ENCODE results near the gene NDUFB4.
"Not testable (repeated sequence)": the region's sequence is repeated elsewhere in the genome, so short reads cannot be mapped to it uniquely, and the experiment has no call there.

Gene NDUFB4

DNA sequence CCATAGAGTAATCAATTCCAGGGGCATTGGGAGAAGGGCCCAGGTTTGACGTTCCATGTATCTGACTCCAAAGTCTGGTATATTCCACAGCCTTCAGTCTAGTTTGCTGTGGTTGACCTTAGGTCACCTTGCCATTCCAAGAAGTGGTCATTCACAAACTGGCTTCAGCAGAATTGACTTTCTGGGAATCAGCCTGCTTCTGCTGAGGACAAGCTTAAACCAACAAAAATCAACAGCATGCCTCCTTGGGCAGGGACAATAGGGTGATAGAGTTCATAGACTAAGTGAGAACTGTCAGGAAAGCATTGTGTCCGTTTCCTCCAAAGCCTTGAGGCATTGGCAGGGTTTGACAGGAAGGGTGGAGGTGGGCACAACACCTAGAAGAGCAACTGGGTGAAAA is 24.1 kb upstream of the NDUFB4 start:
- DNase-seq, result no peak

DNA sequence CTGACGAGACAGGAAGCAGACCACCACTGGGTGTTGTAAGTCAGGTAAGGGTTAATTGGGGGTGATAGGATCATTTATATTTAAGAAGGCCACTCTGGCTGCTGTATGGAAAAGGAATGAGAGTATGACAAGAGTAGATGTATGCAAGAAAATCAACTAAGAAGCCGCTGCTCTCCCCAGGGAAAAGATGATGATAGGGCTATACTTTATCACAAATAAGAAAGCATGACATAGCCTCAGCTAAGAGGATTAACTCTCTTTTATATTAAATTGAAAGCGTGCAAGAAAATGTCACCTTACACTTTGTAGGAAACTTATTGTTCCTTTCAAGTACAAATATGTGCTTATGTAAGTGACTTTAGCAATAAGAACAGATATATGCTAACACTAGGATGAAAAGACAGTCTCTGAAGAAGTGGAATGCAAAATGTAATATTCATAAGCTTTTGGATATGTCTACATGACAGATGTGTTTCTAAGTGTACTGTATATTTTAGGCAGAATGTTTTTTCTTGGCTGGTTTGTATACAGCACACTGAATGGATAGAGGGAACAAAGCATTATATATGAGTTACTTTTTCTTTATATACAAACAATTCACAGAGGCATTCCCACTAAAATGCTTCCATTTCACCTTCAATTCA is 8.7 kb upstream of the NDUFB4 start:
- no peak for DNase-seq

DNA sequence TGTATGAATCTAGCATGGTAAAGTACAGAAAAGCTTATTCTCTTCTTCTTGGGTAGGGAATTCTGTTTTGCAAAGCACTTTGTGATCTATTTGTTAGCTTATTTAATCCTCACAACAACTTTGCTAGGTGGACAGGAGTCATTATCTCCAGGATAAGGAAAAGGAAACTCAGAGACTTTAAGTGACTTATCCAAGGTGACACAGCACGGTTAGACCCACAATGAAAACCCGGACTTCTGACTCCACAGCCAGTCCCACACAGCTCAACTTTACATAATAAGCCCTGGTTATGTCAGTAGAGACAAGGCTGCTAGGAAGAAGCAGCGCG is 384 bp upstream of the NDUFB4 start:
- DNase-seq, result no peak

DNA sequence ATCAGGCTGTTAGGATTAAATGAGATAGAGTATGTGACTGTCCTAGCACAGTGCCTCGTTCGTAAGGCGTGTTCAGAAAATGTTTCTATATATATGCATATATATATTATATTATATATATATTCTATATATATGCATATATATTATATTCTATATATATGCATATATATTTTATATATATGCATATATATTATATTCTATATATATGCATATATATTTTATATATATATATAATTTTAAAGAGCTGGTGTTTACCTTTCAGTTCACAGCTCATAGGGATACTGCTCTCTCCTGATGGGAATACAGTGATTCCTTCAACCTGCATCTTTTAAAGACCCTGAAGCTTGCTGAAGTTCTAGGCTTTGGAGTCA is 702 bp downstream of the NDUFB4 start:
- DNase-seq, result no peak

DNA sequence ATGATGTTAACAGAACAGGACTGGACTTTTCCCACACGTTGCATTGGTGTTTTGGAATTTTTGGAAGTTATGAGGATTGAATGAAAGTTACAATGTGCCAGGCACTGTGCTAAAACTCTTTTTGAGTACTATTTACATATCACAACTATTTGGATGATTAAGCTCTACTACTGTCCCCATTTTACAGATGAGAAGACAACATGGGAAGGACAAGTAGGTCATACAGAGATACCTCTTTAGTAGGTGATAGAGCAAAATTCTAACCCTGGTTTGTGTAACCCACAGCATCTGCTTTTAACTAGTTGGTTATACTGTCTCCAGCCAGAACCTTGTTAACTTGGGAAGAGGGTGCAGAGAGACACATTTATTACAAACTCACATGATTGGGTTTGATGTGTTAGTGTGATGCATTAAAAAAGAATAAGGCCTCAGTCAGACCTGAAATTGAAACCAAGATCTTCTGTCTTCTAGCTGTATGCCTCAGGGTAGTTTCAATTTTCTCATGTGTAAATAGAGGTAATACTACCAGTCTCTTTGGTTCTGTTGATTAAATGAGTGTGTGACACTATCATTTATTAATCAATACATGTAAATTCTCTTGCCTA is 1.4 kb downstream of the NDUFB4 start:
- no peak for DNase-seq

DNA sequence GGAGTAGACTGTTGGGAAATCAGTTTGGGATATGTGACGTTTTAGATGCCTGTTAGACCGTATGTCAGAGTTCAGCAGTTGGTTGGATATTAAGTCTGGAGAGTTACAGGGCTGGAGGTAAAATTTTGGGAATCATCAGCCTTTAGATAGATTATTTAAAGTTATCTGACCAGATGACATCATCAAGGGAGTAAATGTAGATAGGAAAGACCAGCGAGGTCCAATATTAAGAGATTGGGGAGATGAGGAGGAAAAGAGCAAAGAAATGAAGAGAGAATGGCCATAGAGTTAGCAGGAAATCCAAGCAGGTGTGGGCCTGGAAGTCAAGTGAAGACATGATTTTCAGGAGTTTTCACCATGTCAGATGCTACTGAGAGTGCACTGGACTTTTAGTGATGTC is 3.1 kb downstream of the NDUFB4 start:
- DNase-seq, result no peak

DNA sequence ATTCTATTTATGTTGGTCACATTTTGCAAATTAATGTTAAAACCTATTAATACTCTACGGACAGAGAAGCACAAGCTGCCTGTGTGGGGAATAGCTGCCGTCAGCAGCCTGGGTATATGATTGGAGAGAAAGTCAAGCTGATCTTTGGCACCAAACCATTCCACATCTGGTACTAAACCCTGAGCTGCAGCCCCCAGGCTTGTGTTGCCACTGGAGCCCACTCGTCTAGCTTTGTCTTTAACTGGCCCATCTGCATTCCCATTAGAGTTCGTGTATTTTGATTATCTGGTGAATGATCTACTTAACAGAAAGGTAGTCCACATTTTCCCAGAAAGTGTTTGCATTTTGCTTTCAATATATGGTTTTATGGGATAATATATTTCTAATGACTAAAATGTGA is 5.4 kb downstream of the NDUFB4 start:
- DNase-seq, result no peak

DNA sequence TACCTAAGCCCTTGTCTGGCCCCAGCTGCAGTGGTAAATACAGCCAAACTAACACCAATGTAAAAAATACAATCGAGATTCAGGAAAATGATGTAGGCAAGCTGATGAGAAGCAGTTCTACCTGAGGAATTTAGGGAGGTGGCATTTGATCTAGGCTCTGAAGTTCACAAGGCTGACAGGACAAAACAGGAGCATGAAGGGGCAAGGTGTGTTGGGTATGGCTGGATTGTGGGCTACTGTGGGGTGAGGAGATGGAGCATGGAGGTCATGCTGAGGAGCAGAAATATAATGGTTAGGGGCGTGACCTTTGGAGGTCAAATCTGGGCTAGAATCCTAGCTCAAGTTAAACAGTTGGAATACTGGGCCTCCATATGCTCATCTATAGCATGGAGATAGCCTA is 6.5 kb downstream of the NDUFB4 start:
- no peak for DNase-seq

DNA sequence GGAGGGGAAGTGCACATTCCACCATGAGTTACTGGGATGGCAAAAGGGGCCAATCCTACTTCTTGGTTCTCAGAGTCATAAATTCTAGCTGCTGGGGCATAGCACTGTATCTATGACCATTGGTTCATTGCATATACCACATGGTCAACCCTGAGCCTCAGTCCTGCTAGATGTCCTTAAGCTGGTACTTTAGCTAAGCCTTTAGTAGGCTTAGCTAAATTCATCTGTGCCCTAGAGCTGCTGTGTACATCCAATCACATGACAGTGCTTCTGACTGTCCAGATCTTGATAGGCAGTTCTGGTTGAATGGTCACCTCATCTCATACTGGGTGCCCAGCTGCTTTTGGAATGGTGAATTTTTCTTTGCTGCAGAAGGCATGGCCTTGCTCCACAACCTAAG is 8.2 kb downstream of the NDUFB4 start:
- no peak for DNase-seq

DNA sequence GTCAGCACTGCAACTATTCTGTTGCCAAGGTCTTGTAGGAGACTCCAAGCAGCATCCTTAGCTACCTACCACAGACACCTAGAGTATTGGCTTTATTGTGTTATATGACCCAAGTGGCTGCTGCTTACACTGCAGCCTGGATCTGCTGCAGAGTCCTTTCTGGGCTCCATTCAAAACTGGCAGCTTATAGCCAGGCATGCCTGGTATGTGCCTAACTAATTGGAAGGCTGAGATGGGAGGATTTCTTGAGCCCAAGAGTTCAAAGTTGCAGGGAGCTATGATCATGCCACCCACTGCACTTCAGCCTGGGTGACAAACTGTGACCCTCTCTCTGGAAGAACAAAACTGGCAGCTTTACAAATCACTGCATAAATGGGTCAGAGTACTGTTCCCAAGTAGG is 8.6 kb downstream of the NDUFB4 start:
- DNase-seq, result no peak

DNA sequence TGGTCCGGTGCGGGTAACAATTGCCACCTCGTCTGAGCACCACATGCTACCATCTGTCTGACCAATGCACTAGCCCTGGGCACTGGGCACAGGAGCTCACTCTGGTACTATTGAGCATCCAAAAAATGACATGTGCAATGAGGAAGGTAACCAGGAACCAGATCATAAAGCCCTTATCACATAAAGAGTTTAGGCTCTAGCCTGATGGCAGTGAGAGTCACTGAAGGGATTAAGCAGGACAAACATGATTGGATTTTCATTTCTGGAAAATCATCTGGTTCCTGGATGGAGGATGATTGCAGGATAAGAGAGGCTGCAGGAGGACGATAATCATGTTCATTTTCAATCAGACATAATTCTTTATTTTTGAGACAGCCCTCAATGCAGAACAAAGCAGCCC is 12.4 kb downstream of the NDUFB4 start:
- no peak for DNase-seq

DNA sequence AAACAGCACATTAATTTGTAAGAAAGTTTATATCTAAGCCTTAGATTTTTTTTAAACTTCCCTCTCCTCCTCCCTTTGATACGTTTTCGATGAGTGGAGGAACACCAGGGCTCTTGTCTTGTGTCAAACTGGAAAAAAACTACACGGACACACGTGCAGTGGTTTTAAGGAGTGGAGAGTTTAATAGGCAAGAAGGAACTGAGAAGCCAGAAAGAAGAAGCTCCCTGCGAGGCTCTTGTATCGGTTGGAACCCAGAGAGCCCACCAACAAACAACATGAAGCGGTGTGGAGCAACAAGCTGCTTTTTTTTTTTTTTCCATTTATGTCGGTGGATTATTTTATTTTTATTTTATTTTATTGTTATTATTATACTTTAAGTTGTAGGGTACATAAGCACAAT is 18.6 kb downstream of the NDUFB4 start:
- DNase-seq, result no peak

DNA sequence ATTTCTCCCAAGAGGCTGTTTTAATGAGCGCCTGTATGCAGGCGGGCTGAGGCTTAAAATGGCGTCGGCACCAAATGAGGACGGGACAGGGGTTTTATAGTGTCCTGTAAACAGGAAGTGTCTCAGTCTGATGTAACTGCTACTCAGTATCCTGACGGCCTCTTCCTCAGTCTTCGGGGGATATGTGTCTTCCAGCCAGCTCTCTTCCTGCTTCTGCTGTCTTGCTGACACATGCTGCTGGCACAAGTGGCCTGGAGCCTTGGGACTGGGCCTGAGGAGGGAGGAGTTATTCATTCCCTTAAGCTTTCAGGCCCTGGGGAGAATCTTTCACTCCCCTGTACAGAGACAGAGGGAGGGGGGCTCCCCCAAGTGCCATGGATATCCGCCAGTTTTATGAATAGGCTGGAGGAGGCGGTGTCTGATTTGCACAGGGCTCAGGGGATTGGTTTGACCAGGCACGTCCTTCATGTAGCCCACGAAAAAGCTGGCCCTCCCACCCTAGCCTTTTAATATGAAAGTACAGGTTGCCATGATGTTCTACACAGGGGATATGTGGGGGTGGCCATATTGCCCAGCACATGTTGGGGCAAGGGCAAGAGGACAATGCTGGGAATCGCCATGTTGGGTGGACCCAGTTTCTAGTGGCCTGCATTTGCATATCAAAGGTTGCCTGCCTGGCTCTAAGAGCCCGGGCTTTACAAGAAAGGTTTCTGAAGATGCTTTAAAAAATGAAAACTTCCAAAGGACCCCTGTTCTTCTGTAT is 19.9 kb downstream of the NDUFB4 start:
- no peak for DNase-seq

DNA sequence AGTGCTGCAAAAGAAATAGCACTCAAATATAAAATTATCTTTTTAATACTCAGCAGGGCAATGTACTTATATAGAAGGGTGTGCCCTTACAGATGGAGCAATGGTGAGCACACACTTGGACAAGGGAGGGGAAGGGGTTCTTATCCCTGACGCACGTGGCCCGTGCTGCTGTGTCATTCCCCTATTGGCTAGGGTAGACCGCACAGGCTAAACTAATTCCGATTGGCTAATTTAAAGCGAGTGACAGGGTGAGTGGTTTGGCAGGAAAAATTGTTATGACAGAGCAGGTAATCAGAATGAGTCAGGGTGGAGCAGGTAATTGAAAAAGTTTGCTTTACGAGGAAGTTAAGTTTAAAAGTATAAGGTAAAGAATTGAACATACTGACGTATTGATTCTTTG is 20.6 kb downstream of the NDUFB4 start:
- not testable (repeated sequence) for DNase-seq

DNA sequence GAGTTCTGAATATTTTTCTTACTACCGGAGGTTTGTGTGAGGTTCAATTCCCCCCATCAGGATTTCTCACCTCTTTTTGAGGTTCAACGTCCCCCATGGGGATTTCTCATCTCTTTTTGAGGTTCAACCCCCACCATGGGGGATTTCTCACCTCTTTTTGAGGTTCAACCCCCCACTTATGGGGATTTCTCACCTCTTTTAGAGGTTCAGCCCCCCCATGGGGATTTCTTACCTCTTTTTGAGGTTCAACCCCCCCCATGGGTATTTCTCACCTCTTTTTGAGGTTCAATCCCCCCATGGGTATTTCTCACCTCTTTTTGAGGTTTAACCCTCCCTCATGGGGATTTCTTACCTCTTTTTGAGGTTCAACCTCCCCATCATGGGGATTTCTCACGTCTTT is 26.3 kb downstream of the NDUFB4 start:
- DNase-seq, result no peak

DNA sequence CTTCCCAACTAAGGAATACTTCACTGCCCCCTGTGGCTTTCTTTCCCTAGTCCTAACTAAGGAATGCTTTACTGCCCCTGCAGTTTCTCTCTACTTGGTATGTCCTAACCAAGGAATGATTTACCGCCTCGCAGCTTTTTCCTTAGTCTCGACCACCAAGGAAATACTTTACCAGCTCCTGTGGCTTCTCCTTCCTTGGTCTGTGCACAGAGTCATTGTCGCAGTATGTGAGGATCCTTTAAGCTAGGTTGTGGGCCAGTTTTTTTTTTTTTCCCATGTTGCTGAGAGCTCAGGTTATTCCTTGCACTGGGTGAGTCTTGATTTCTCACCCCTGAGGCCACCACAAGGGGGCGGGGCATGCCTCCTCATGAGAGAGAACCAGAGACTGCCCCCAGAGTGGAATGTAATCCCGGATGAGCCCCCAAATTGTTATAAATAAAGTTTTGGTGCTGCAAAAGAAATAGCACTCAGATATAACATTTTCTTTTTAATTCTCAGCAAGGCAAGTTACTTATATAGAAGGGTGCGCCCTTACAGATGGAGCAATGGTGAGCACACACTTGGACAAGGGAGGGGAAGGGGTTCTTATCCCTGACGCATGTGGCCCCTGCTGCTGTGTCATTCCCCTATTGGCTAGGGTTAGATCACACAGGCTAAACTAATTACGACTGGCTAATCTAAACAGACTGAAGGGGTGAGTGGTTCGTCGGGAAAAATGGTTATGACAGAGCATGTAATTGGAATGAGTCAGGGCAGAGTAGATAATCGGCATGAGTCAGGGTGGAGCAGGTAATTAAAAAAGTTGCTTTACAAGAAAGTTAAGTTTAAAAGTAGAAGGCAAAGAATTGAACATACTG is 27.0 kb downstream of the NDUFB4 start:
- DNase-seq, result peak; percentile 59

DNA sequence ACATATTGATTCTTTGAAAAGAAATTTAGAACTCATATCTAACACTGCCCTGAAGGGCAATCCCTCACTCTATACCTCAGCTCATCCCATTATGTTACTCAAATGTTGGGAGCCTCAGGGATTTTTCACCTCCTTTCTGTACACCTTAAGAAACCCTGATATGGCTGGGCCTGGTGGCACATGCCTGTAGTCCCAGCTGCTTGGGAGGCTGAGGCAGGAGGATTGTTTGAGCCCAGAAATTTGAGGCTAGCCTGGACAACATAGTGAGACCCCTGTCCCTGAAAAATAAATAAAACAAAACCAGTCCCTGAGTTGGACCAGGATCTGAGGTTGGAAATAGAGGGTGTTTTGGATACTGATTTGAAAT is 27.6 kb downstream of the NDUFB4 start:
- no peak for DNase-seq

DNA sequence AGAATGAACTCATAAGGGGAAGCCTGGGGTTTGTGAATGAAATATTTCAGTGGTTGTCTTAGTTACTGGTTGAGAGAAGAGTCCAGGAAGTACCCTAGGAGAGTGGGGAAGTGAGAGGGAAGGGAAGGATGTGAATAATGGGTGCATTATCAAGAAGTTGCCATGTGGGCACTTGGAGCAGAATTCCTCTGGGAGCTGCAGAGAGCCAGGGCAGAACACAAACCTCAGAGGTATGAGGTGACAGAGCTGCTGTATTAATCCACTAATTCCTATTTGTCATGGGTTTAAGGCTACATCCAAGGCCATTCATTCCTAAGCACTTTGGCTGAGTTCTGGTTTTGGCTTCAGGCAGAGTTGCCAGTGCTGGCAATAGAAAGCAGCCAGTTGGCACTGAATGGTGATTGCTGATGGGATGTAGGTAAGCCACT is 29.0 kb downstream of the NDUFB4 start:
- no peak for DNase-seq

DNA sequence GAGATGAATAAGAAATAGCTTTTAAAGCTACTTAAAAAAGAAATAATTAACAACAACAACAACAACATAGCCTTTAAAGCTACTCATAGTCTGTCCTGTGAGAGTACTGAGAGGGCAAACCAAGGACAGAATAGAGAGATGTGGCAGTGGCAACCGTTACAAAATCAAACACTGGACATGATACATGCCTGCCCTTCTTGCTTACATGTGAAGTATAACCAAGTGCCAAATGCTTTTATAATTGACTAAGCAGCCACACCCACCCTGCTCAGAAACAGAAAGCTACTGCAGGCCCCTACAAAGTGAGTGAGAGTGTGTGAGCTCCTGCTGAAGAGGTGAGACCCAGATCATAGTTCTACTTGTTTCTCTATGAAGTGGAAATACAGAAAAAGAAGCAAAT is 38.4 kb downstream of the NDUFB4 start:
- DNase-seq, result no peak

DNA sequence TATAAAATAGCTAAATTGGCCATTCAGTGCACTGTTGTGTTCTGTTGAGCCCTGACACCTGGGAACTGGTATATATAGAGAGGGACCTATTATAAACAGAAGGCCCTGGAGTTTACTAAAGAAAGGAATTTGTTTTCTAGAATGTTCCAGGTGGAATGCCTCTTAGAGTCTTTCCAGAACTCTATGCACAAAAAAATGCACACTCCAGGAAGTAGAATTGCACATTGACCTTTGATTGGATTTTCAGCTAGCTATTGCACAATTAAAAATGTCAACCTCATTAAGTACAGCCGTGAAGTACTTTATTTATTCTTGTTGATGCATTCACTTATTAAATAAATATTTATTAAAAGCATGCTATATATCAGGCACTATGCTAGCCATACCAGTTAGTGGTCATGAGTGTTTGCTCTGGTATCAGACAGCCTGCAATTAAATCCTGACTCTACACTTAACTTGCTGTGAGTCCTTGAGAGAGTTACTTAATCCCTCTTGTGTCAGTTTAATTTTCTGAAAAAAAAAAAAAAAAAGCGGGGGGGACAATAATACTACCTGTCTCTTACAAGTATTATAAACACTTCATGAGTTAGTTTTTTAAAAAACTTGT is 40.8 kb downstream of the NDUFB4 start:
- DNase-seq, result no peak

DNA sequence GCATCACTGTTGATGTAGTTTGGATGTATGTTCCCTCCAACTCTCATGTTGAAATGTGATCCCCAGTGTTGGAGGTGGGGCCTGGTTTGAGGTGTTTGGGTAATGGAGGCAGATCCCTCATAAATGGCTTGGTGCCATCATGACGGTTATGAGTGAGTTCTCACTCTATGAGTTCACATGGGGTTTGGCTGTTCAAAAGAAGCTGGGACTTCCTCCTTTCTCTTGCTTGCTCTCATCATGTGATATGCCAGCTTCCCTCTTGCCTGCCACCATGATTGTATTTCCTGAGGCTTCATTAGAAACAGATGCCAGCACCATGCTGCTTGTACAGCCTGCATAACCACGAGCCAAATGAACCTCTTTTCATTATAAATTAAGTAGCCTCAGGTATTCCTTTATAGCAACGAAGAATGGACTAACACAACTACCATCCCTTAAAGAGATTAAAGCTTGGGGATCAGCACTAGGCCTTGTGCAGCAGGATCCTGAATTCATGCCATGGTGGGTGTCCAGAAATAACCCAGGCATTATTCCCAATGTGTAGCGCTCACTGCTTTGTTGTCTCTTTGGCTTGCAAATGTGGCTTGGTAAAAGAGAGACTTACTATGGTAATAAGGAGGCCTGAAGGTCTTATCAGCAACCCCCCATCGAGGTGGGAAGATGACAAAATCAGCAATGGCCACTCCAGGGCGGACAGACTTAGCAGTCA is 41.9 kb downstream of the NDUFB4 start:
- DNase-seq, result no peak

DNA sequence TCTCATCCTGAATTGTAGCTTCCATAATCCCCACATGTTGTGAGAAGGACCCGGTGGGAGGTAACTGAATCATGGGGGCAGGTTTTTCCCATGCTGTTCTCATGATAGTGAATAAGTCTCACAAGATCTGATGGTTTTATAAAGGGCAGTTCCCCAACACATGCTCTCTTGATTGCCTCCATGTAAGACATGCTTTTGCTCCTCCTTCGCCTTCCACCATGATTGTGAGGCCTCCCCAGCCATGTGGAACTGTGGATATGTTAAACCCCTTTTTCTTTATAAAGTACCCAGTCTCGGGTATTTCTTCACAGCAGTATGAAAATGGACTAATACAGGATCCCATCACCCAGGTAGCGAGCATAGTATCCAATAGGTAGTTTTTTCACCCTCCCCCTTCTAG is 42.7 kb downstream of the NDUFB4 start:
- DNase-seq, result not testable (repeated sequence)

DNA sequence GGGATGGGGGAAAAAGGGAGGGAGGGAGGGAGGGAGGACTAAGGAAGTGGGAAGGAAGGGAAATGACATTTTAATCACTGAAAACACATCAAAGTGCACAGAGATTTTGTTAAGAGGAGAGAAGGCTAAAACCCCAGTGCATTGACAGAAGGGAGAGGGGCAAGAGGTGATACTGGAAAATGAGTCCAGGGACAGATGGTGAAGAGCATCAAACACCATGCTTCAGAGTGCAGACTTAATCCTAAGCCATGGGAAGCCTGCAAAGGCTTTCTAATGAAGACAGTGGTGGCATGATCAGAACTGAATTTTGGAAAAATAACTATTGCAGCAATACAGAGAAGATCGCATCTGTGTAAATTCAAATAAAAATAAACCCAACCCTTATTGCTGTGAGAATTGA is 44.1 kb downstream of the NDUFB4 start:
- no peak for DNase-seq

Measured in hematopoietic multipotent progenitor cell treated with erythropoietin and hydrocortisone succinate and interleukin-3 and kit ligand, for 8 days (in vitro differentiated cells).